ENCODE measurements around the gene HS3ST3B1.

GRCh38 chr17:14320734-14321475, 20.0 kb downstream of the HS3ST3B1 start:
- no peak for TF ChIP-seq CTCF (IDR thresholded peaks at IDR 0.05)
- no peak for TF ChIP-seq POLR2A (IDR thresholded peaks at IDR 0.05)
